ENCODE data around the gene SLC22A2. TPM values are rescaled to one million over a fixed set of nuclear protein-coding genes. Genes with fewer than 3 reads are reported as not detected.

Gene SLC22A2
- polyA plus RNA-seq, 1 experiment, result not detected

- H3K27me3 ChIP-seq (ENCODE audit: control insufficient read depth, insufficient read depth, low read length), result no peaks in the 10 kb centered on the region
- CTCF ChIA-PET, result no interaction called here
- POLR2A ChIA-PET, result no interaction called here
- no peak for DNase-seq (ENCODE audit: low read depth, low spot score)
- H3K9me3 ChIP-seq (ENCODE audit: control insufficient read depth, insufficient read depth, low read length), result peaks cover 4% of the 10 kb centered on the region; the same call in 1 of the 2 replicates
- TF ChIP-seq CTCF (IDR thresholded peaks at IDR 0.05; ENCODE audit: low read depth, low read length), result no peak
- H3K27ac ChIP-seq (ENCODE audit: low read depth, low read length), result no peak overlapping the region
- no peak overlapping the region for H3K4me3 ChIP-seq (ENCODE audit: low read depth, low read length)
Observed at GRCh38 chr6:160215232-160215631, 43.4 kb downstream of the SLC22A2 start.

GRCh38 chr6:160207618-160208017, 51.0 kb downstream of the SLC22A2 start:
- ChIA-PET POLR2A (no interaction called here), CTCF (no interaction called here)
- TF ChIP-seq CTCF (IDR thresholded peaks at IDR 0.05; ENCODE audit: low read depth, low read length), result no peak
- no peak overlapping the region for H3K4me3 ChIP-seq (ENCODE audit: low read depth, low read length)
- H3K9me3 ChIP-seq (ENCODE audit: control insufficient read depth, insufficient read depth, low read length), result no peaks in the 10 kb centered on the region
- no peak for DNase-seq (ENCODE audit: low read depth, low spot score)
- H3K27ac ChIP-seq (ENCODE audit: low read depth, low read length), result no peak overlapping the region
- H3K27me3 ChIP-seq (ENCODE audit: control insufficient read depth, insufficient read depth, low read length), result no peaks in the 10 kb centered on the region

- no peak for TF ChIP-seq CTCF (IDR thresholded peaks at IDR 0.05; ENCODE audit: low read depth, low read length)
- H3K4me3 ChIP-seq (ENCODE audit: low read depth, low read length), result no peak overlapping the region
- POLR2A ChIA-PET, result no interaction called here
- no peaks in the 10 kb centered on the region for H3K27me3 ChIP-seq (ENCODE audit: control insufficient read depth, insufficient read depth, low read length)
- H3K27ac ChIP-seq (ENCODE audit: low read depth, low read length), result no peak overlapping the region
- H3K9me3 ChIP-seq (ENCODE audit: control insufficient read depth, insufficient read depth, low read length), result no peaks in the 10 kb centered on the region
- CTCF ChIA-PET, result no interaction called here
- no peak for DNase-seq (ENCODE audit: low read depth, low spot score)
Observed at GRCh38 chr6:160204710-160205109, 53.9 kb downstream of the SLC22A2 start.

GRCh38 chr6:160203953-160204352, 54.7 kb downstream of the SLC22A2 start:
- POLR2A ChIA-PET, result no interaction called here
- no peak overlapping the region for H3K4me3 ChIP-seq (ENCODE audit: low read depth, low read length)
- DNase-seq (ENCODE audit: low read depth, low spot score), result no peak
- H3K27me3 ChIP-seq (ENCODE audit: control insufficient read depth, insufficient read depth, low read length), result no peaks in the 10 kb centered on the region
- CTCF ChIA-PET, result interaction anchor here (0.6 kb wide), 1 partner anchor 1126 kb away, joined by 6 read pairs; no protein-coding TSS in a partner anchor
- H3K27ac ChIP-seq (ENCODE audit: low read depth, low read length), result no peak overlapping the region
- H3K9me3 ChIP-seq (ENCODE audit: control insufficient read depth, insufficient read depth, low read length), result no peaks in the 10 kb centered on the region
- TF ChIP-seq CTCF (IDR thresholded peaks at IDR 0.05; ENCODE audit: low read depth, low read length), result no peak

- POLR2A ChIA-PET, result no interaction called here
- no peak for DNase-seq (ENCODE audit: low read depth, low spot score)
- Histone ChIP-seq H3K27ac (ENCODE audit: low read depth, low read length) (no peak overlapping the region), H3K27me3 (ENCODE audit: control insufficient read depth, insufficient read depth, low read length) (no peaks in the 10 kb centered on the region), H3K4me3 (ENCODE audit: low read depth, low read length) (no peak overlapping the region), H3K9me3 (ENCODE audit: control insufficient read depth, insufficient read depth, low read length) (no peaks in the 10 kb centered on the region)
- TF ChIP-seq CTCF (IDR thresholded peaks at IDR 0.05; ENCODE audit: low read depth, low read length), result no peak
- CTCF ChIA-PET, result interaction anchor here (0.6 kb wide), 1 partner anchor 1126 kb away, joined by 6 read pairs; no protein-coding TSS in a partner anchor
Observed at GRCh38 chr6:160203522-160203921, 55.1 kb downstream of the SLC22A2 start.

Data from AG04450 (cell line).